GM21390 (cell line): ENCODE data around the gene ANO3.

Source experiments
- ATAC-seq: cut with Tn5 transposase; IDR thresholded peaks from one replicate; pipeline ENCODE4 v1.9.1; 2021; ENCODE audit not compliant: unreplicated experiment

ANO3 gene

GRCh38 chr11:26703411-26704191 lies 371.7 kb downstream of the ANO3 start:
- no peak for ATAC-seq

- no peak for ATAC-seq
Observed at GRCh38 chr11:26704249-26704648, 372.3 kb downstream of the ANO3 start.

- no peak for ATAC-seq
Observed at GRCh38 chr11:26706181-26706580, 374.3 kb downstream of the ANO3 start.

- ATAC-seq, result no peak
Observed at GRCh38 chr11:26708736-26709456, 377.0 kb downstream of the ANO3 start.

- ATAC-seq, result no peak
Observed at GRCh38 chr11:26710489-26710888, 378.6 kb downstream of the ANO3 start.

- ATAC-seq, result no peak
Observed at GRCh38 chr11:26712497-26712896, 380.6 kb downstream of the ANO3 start.
